Sigmoid colon (tissue), 7 donors: ENCODE results near the gene ATP5ME. TPM values are rescaled to one million over a fixed set of nuclear protein-coding genes. Genes with fewer than 3 reads are reported as not detected.
"Not testable (repeated sequence)": the region's sequence is repeated elsewhere in the genome, so short reads cannot be mapped to it uniquely, and the experiment has no call there.

Source experiments
- DNase-seq: peaks from one replicate; pipeline ENCODE4 v3.0.0-alpha.2; 2019
- H3K27ac ChIP-seq, 4 donors: fragments of 200-600 bp; sonication (generic); one replicate each; pipeline ENCODE4 v1.5.1; 2016 to 2019; ENCODE audit warnings: mild to moderate bottlenecking in 1 of 4
- H3K27me3 ChIP-seq, 3 donors: fragments of 200-600 bp; sonication (generic); one replicate each; pipeline ENCODE4 v1.5.1; 2019; ENCODE audit warnings: mild to moderate bottlenecking in 1 of 3
- H3K36me3 ChIP-seq, 4 donors: fragments of 200-600 bp; sonication (generic); one replicate each; pipeline ENCODE4 v1.5.1; 2016 to 2019
- H3K4me1 ChIP-seq, 4 donors: fragments of 200-600 bp; sonication (generic); one replicate each; pipeline ENCODE4 v1.5.1; 2017 to 2019
- H3K4me3 ChIP-seq, 4 donors: fragments of 200-600 bp; sonication (generic); one replicate each; pipeline ENCODE4 v1.5.1; 2017 to 2019; ENCODE audit warnings: mild to moderate bottlenecking in 2 of 4, moderate library complexity in 1 of 4
- H3K9me3 ChIP-seq, 4 donors: fragments of 200-600 bp in 3 of 4; sonication (generic) in 3 of 4; one replicate each; pipeline versions ENCODE4 v1.5.1 to v1.6.1; 2013 to 2019
- EP300 ChIP-seq, 4 donors: sonication (generic); formaldehyde crosslinking; IDR thresholded peaks; one replicate each; pipeline ENCODE4 v1.6.1; 2017; ENCODE audit warnings: antibody characterized with exemption in 4 of 4
- POLR2A ChIP-seq, 2 donors: fragments of 450-650 bp; IDR thresholded peaks; one replicate each; pipeline ENCODE4 v1.6.1; 2016; ENCODE audit warnings: antibody characterized with exemption in 2 of 2, mild to moderate bottlenecking in 2 of 2, moderate library complexity in 2 of 2
- POLR2AphosphoS5 ChIP-seq, 4 donors: sonication (generic); formaldehyde crosslinking; IDR thresholded peaks; one replicate each; pipeline ENCODE4 v1.6.1; 2017; ENCODE audit warnings: antibody characterized with exemption in 4 of 4
- WGBS, 2 donors: extraction: QIAGEN DNeasy Blood & Tissue Kit; methylation state at CpG; one replicate each; pipeline ENCODE4 v1.1.7; 2013; 5-methylcytosine and 5-hydroxymethylcytosine counted together
- intact Hi-C: fragments of 100-400 bp; cut with DNase I; formaldehyde crosslinking; loops from one replicate; pipeline ENCODE4 v1.15.1; 2023
- polyA plus RNA-seq, 3 donors: library from polyadenylated mRNA; stranded (reverse); fragments of 200-250 nt; gene quantifications; one replicate each; pipeline ENCODE4 v1.2.3, GENCODE V29; 2013
- total RNA-seq, 4 donors: library from RNA; depleted of rRNA; stranded (reverse); fragments of >200 nt; gene quantifications; one replicate each; pipeline ENCODE4 v1.1.0, GENCODE V29; 2016
- TF ChIP-seq, protein P1 (sequence below), 4 experiments: fragments of 450-650 bp in 3 of 4; fragments of 200-600 bp in 1 of 4; IDR thresholded peaks; one replicate each; pipeline ENCODE4 v1.5.1; 2016 to 2019; ENCODE audit warnings: antibody characterized with exemption in 4 of 4, mild to moderate bottlenecking in 3 of 4, moderate library complexity in 2 of 4
- donor health status: healthy with polysubstance abuse.
- donor health status: Bipolar disorder and iron deficiency.
- donor health status: healthy.

Gene ATP5ME
- total and polyA plus RNA-seq, 7 donors, result 104 to 1,302 (median 244) TPM

DNA sequence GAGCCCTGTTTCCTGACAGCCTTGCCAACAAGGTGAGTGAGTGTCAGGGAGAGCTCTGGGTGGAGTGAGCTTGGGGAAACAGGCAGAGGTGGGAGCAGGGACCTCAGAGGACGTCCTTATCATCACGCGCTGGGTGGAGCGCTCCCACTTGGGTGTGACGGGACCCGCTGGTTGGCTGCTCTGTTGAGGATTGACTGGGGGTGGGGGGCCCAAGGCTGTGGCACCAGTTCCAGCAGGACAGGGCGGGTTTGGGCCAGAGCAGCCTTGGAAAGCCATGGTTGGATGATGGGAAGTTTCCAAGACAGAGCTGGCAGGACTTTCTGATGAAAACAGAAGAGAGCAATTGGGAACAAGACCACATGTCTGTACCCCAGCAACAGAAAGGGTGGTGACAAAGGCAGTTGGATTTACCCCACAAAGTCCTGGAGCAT, 28.6 kb upstream of the ATP5ME start:
- Histone ChIP-seq H3K27me3 (no peaks in the 10 kb centered on the region), H3K4me1 (peaks cover 0 to 17% (median 13%) of the 10 kb centered on the region in 4 donors), H3K4me3 (no peak overlapping the region), H3K36me3 (no peaks in the 10 kb centered on the region), H3K27ac (no peak overlapping the region), H3K9me3 (no peaks in the 10 kb centered on the region)
- peak; percentile 50 for DNase-seq
- TF ChIP-seq POLR2AphosphoS5 (IDR thresholded peaks at IDR 0.05) (no peak), EP300 (IDR thresholded peaks at IDR 0.05) (no peak), POLR2A (IDR thresholded peaks at IDR 0.05) (no peak)
- TF ChIP-seq, protein P1, sequence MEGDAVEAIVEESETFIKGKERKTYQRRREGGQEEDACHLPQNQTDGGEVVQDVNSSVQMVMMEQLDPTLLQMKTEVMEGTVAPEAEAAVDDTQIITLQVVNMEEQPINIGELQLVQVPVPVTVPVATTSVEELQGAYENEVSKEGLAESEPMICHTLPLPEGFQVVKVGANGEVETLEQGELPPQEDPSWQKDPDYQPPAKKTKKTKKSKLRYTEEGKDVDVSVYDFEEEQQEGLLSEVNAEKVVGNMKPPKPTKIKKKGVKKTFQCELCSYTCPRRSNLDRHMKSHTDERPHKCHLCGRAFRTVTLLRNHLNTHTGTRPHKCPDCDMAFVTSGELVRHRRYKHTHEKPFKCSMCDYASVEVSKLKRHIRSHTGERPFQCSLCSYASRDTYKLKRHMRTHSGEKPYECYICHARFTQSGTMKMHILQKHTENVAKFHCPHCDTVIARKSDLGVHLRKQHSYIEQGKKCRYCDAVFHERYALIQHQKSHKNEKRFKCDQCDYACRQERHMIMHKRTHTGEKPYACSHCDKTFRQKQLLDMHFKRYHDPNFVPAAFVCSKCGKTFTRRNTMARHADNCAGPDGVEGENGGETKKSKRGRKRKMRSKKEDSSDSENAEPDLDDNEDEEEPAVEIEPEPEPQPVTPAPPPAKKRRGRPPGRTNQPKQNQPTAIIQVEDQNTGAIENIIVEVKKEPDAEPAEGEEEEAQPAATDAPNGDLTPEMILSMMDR (IDR thresholded peaks at IDR 0.05), result no peak
- intact Hi-C loops, result no loop called here
- 71 to 85% methylated on average over 7 of the region's 7 CpGs for WGBS, 2 donors

DNA sequence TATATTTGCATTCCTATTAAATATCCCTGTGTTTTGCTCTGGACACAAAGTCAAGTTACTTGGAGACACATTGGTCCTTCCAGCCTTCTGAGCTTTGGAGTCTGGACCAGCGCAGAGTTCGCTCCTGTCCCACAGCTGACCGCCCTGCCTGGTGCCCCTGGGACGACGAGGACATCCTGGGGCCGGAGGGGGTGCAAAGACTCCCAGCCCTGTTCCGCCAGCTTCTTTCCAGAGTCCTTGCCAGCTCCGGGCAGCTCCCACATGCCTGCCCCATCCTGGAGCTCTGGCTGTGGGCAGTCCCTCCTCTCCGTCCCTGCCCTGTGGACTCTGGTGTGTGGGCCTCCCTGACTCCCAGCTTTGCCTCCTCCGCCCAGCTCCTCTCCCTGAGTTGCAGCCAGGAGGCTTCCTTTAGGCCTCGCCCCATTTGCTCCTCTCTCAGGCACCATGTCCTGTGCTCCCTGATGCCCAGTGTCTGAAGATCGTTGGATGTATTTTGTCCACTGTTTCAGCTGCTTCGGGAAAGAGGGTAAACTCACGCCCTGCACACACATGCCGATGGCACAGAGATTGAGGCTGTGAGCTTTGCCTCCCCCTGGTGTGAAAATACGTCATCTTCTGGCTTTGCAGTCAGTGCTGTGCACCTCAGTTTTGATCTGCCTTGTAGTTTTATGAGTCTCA, 26.6 kb upstream of the ATP5ME start:
- Histone ChIP-seq H3K9me3 (no peaks in the 10 kb centered on the region), H3K27me3 (no peaks in the 10 kb centered on the region), H3K4me3 (no peak overlapping the region), H3K4me1 (peaks cover 0 to 5% (median 2%) of the 10 kb centered on the region in 4 donors), H3K27ac (no peak overlapping the region), H3K36me3 (no peaks in the 10 kb centered on the region)
- peak; percentile 45 for DNase-seq
- intact Hi-C loops, result no loop called here
- TF ChIP-seq POLR2A (IDR thresholded peaks at IDR 0.05), result no peak
- TF ChIP-seq POLR2AphosphoS5 (IDR thresholded peaks at IDR 0.05), result no peak
- no peak for TF ChIP-seq EP300 (IDR thresholded peaks at IDR 0.05)
- WGBS, 2 donors, result 59 to 83% methylated on average over 16 of the region's 16 CpGs

DNA sequence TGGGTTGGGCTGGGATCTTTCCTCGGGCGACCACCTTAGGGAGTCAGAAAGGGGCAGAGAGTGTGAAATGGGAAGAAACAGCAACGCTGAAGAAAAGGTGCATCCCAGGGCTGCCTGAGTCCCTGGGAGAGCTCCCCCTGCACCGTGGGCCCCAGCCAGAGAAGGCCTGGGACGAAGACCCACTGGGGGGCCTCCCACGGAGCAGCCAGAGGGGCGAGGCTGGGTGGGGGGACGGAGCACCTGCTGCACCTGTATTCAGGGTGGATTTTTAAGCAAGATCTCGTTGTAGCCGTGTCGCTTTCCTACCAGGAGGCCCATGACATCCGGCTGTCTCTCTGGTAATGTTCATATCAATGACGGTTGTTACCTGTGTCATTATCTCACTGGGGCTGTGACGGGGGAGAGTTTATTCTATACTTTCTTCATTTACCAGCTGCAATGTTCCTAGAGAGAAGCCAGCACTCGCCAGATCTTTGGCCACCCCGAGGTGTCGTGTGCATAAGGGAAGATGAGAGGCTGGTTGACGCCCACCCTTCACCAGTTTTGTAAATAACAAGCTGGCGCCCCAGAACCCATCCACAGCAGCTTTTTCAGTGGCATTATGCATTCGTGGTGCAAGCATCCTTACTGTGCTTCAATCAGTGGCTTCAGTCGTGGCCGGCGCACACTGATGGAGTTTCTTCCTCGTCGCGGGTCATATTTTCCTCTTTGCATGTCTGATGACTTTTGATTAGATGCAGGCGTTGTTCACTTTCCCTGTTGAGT, 25.9 kb upstream of the ATP5ME start:
- peaks cover 0 to 1% (median under 1%) of the 10 kb centered on the region in 4 donors for H3K4me1 ChIP-seq
- H3K27me3 ChIP-seq, result no peaks in the 10 kb centered on the region
- DNase-seq, result peak; percentile 54
- no peak overlapping the region for H3K27ac ChIP-seq
- H3K9me3 ChIP-seq, result no peaks in the 10 kb centered on the region
- no peak for TF ChIP-seq POLR2A (IDR thresholded peaks at IDR 0.05)
- TF ChIP-seq, protein P1 (IDR thresholded peaks at IDR 0.05), result no peak
- no peaks in the 10 kb centered on the region for H3K36me3 ChIP-seq
- no peak overlapping the region for H3K4me3 ChIP-seq
- intact Hi-C loops, result no loop called here
- WGBS, 2 donors, result 84 to 89% methylated on average over 27 of the region's 27 CpGs

DNA sequence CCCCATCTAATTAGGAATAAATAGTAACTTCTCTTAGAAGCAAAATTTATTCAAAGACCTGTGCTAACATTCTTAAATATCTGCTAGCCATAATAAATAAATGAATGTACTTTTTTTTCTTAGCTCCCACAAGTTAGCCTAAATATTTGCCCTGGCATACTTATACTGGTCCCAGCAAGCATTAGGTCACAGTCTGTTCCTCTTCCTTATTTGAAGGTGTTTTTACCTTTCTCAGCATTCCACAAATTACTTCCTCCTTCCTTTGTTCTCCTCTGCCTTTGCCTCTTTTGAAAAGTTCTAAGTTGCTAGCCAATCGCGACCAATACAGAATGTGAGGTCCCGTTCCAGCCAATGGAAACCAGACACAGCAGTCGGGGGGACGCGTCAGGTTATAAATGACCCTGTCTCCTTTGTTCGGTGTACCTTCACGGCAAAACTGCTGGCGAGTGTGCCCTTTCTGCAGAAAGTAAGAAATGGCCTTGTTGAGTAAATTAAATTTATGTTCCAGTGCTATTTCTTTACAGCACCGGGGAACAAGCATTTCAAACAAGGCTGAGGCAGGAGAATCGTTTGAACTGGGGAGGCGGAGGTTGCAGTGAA, 20.4 kb upstream of the ATP5ME start:
- H3K27me3 ChIP-seq, H3K27ac ChIP-seq, H3K9me3 ChIP-seq, H3K36me3 ChIP-seq, H3K4me1 ChIP-seq, H3K4me3 ChIP-seq, intact Hi-C loops: not testable (repeated sequence)
- DNase-seq, result peak; percentile 50
- WGBS, 2 donors, result 89 to 92% methylated on average over 12 of the region's 12 CpGs

GRCh38 chr4:692771-693554, 18.9 kb upstream of the ATP5ME start:
- intact Hi-C loops, result no loop called here
- Histone ChIP-seq H3K27ac (no peak overlapping the region), H3K27me3 (peaks cover 0 to 17% (median 9%) of the 10 kb centered on the region in 3 donors), H3K9me3 (no peaks in the 10 kb centered on the region), H3K4me1 (peaks cover 0 to 12% (median 4%) of the 10 kb centered on the region in 4 donors), H3K4me3 (no peak overlapping the region), H3K36me3 (no peaks in the 10 kb centered on the region)
- WGBS, 2 donors, result 83 to 88% methylated on average over 32 of the region's 32 CpGs
- TF ChIP-seq POLR2A (IDR thresholded peaks at IDR 0.05), result no peak
- DNase-seq, result peak; percentile 57
